ENCODE measurements around the gene SCUBE2. TPM values are rescaled to one million over a fixed set of nuclear protein-coding genes. Genes with fewer than 3 reads are reported as not detected.

Gene SCUBE2
- total RNA-seq, 1 donor, result 0.54 TPM

DNA sequence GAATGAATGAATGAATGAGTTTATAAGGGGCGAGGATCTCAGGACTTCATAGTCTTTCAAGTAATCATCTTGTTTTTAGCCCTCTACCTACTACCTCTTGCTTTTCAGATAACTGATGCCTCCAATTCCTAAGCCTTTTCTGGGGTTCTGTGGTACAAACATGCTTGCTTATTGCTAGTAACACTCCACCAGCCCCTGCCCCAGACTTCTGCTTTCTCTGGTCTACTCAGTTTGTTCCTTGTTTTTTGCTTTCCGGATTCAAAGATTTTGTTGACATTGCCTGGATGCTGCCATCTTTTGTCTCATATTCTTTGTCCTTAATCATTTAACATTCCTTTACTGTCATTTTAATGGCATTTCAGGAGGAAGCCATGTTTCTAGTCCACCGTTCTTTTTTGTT lies 118.3 kb downstream of the SCUBE2 start:
- no peak for DNase-seq (ENCODE audit: low read depth)
- TF ChIP-seq, protein P1, sequence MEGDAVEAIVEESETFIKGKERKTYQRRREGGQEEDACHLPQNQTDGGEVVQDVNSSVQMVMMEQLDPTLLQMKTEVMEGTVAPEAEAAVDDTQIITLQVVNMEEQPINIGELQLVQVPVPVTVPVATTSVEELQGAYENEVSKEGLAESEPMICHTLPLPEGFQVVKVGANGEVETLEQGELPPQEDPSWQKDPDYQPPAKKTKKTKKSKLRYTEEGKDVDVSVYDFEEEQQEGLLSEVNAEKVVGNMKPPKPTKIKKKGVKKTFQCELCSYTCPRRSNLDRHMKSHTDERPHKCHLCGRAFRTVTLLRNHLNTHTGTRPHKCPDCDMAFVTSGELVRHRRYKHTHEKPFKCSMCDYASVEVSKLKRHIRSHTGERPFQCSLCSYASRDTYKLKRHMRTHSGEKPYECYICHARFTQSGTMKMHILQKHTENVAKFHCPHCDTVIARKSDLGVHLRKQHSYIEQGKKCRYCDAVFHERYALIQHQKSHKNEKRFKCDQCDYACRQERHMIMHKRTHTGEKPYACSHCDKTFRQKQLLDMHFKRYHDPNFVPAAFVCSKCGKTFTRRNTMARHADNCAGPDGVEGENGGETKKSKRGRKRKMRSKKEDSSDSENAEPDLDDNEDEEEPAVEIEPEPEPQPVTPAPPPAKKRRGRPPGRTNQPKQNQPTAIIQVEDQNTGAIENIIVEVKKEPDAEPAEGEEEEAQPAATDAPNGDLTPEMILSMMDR (IDR thresholded peaks at IDR 0.05; ENCODE audit: insufficient read depth, low read length), result no peak

DNA sequence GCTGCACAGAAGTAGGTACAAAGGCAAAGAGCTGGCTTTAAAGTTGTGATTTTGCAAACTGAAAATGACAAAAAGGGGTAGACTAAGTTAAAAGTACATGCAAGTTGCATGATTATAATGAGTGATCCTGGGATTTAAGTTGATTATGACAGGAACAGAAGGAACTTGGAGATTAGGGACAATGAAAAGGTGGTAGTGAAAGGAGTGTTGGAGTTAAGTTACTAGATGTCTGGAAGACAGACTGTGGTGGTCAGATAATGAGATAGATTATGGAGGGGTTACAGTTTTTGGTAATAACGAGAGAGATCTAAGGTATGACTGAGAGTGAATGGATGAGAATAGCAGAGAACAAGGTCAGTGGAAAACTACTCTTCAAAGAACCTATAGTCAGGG lies 119.5 kb downstream of the SCUBE2 start:
- H3K4me3 ChIP-seq (ENCODE audit: low read depth, low read length), result no peak overlapping the region
- TF ChIP-seq, protein P1 (IDR thresholded peaks at IDR 0.05; ENCODE audit: insufficient read depth, low read length), result no peak
- DNase-seq (ENCODE audit: low read depth), result no peak

More for the DNA sequence above, 118.3 kb downstream of the SCUBE2 start:
- H3K4me3 ChIP-seq (ENCODE audit: low read depth, low read length), result no peak overlapping the region

DNA sequence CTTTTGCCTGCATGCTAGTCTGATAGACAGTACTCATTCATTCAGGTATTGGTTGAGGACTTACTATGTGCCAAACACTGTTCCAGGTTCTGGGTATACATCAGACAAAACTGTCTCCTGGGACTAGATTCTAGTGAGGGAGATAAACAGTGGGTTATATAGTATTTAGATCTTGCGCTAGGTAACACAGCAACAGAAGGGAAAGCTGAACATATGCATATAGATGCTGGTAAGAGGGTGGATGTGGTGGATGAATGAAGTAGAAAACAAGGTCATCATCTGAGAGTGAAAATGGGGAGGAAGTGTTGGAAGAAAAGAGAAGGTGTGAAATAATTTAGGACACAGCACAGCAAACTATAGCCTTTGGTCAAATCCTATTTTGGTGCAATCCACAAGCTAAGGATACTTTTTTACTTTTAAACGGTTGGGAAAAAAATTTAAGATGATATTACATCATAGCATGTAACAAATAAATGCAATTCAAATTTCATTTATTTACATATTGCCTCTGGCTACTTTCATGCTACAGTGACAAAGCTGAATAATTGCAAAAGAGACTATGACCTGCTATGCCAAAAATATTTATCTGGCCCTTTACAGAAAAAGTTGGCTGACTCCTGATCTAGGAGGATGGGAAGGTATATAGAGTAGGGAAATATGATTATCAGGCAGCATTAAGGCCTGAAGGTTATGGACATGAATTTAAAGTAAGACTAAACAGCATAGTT lies 120.0 kb downstream of the SCUBE2 start:
- TF ChIP-seq, protein P1 (IDR thresholded peaks at IDR 0.05; ENCODE audit: insufficient read depth, low read length), result no peak
- no peak for DNase-seq (ENCODE audit: low read depth)
- H3K4me3 ChIP-seq (ENCODE audit: low read depth, low read length), result no peak overlapping the region

Small RNA genes lying within 50 kb of the gene (small RNA-seq; reads per million reads assigned to genes)
- not detected for gene MIR5691

Other genes with a start within 250 kb of the SCUBE2 start
- 22.1 and 32.7 TPM in 2 replicates for gene AKIP1, start 180.4 kb downstream of the SCUBE2 start, total RNA-seq (ENCODE audit: low replicate concordance)
- gene C11orf16, start 158.7 kb downstream of the SCUBE2 start, total RNA-seq (ENCODE audit: low replicate concordance), result not detected in 2 replicates
- gene ASCL3, start 148.6 kb downstream of the SCUBE2 start, total RNA-seq (ENCODE audit: low replicate concordance), result not detected in 2 replicates
- 28.5 and 57.8 TPM in 2 replicates for gene TMEM9B, start 127.2 kb downstream of the SCUBE2 start, total RNA-seq (ENCODE audit: low replicate concordance)
- 4.3 and 21.3 TPM in 2 replicates for gene NRIP3, start 87.6 kb downstream of the SCUBE2 start, total RNA-seq (ENCODE audit: low replicate concordance)
- 75.8 and 105 TPM in 2 replicates for gene DENND5A, start 173.8 kb upstream of the SCUBE2 start, total RNA-seq (ENCODE audit: low replicate concordance)
- gene TMEM41B, start 223.0 kb upstream of the SCUBE2 start, total RNA-seq (ENCODE audit: low replicate concordance), result 26.8 and 37.8 TPM in 2 replicates